KOPT-K1 (cell line): ENCODE data around the gene ABHD5.
"Not testable (repeated sequence)": the region's sequence is repeated elsewhere in the genome, so short reads cannot be mapped to it uniquely, and the experiment has no call there.

Source experiments
- H3K27ac ChIP-seq: fragments of 200-600 bp; sonication (generic); 2 replicates; pipeline ENCODE4 v1.5.1; 2016; ENCODE audit warnings: antibody characterized with exemption, mild to moderate bottlenecking, low read depth, low read length; ENCODE audit not compliant: poor library complexity, severe bottlenecking
- H3K36me3 ChIP-seq: fragments of 200-600 bp; sonication (generic); 2 replicates; pipeline ENCODE4 v1.5.1; 2017; ENCODE audit warnings: antibody characterized with exemption, mild to moderate bottlenecking, low read length, moderate library complexity; ENCODE audit not compliant: insufficient read depth
- H3K9me3 ChIP-seq: fragments of 200-600 bp; sonication (generic); 2 replicates; pipeline ENCODE4 v1.5.1; 2017; ENCODE audit warnings: antibody characterized with exemption, low read length, mild to moderate bottlenecking; ENCODE audit not compliant: insufficient read depth, poor library complexity, severe bottlenecking

The ABHD5 gene

GRCh38 chr3:43675593-43675992 is 15.1 kb upstream of the ABHD5 start:
- Histone ChIP-seq H3K27ac (no peak overlapping the region), H3K36me3 (no peaks in the 10 kb centered on the region), H3K9me3 (no peaks in the 10 kb centered on the region)

- Histone ChIP-seq H3K9me3 (no peaks in the 10 kb centered on the region), H3K36me3 (no peaks in the 10 kb centered on the region), H3K27ac (no peak overlapping the region)
Observed at GRCh38 chr3:43676441-43676840, 14.3 kb upstream of the ABHD5 start.

DNA sequence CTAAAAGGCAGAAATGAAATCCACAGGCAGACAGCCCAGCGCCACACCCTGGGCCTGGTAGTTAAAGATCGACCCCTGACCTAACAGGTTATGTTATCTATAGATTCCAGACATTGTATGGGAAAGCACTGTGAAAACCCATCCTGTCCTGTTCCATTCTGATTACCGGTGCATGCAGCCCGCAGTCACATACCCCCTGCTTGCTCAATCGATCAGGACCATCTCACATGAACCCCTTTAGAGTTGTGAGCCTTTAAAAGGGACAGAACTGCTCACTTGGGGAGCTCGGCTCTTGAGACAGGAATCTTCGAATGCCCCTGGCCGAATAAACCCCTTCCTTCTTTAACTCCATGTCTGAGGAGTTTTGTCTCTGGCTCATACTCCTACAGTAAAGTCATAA is 12.4 kb upstream of the ABHD5 start:
- not testable (repeated sequence) for H3K36me3 ChIP-seq, H3K9me3 ChIP-seq, H3K27ac ChIP-seq

DNA sequence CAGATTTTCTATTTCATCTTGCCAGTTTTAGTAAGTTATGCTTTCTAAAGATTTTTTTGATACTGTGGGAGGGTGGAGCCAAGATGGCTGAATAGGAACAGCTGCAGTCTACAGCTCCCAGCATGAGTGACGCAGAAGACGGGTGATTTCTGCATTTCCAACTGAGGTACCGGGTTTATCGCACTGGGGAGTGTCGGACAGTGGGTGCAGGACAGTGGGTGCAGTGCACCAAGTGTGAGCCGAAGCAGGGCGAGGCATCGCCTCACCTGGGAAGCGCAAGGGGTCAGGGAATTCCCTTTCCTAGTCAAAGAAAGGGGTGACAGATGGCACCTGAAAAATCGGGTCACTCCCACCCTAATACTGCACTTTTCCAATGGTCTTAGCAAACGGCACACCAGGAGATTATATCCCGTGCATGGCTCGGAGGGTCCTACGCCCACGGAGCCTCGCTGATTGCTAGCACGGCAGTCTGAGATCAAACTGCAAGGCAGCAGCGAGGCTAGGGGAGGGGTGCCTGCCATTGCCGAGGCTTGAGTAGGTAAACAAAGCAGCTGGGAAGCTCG is 11.8 kb upstream of the ABHD5 start:
- H3K36me3 ChIP-seq, H3K27ac ChIP-seq, H3K9me3 ChIP-seq: not testable (repeated sequence)

GRCh38 chr3:43680857-43681256 is 9.9 kb upstream of the ABHD5 start:
- H3K9me3 ChIP-seq, H3K27ac ChIP-seq, H3K36me3 ChIP-seq: not testable (repeated sequence)

DNA sequence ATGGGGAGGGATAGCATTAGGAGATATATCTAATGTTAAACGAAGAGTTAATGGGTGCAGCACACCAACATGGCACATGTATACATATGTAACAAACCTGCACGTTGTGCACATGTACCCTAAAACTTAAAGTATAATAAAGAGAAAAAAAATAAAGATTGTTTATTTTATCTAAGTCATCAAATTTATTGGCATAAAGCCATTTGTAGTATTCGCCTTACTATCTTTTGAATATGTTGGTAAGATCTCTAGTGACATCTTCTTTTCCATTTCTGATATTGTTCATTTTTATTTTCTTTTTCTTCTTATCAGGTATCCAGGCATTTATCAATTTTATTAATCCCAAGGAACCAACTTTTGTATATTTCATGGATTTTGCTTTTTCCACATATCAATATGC is 5.8 kb upstream of the ABHD5 start:
- Histone ChIP-seq H3K27ac (no peak overlapping the region), H3K36me3 (no peaks in the 10 kb centered on the region), H3K9me3 (no peaks in the 10 kb centered on the region)

GRCh38 chr3:43685921-43686320 is 4.8 kb upstream of the ABHD5 start:
- H3K36me3 ChIP-seq: no peaks in the 10 kb centered on the region
- H3K9me3 ChIP-seq: no peaks in the 10 kb centered on the region
- H3K27ac ChIP-seq: no peak overlapping the region

DNA sequence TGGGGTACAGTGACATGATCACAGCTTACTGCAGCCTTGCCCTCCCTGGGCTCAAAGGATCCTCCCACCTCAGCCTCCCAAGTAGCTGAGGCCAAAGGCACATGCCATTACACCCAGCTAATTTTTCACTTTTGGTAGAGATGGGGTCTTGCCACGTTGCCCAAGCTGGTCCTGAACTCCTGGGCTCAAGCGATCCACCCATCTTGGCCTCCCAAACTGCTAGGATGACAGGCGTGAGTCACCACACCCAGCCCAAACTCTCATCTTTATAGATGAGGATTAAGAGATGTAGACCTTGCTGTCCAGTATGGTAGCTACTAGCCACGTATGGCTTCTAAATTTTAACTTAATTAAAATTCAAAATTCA is 4.4 kb upstream of the ABHD5 start:
- no peaks in the 10 kb centered on the region for H3K36me3 ChIP-seq
- no peak overlapping the region for H3K27ac ChIP-seq
- H3K9me3 ChIP-seq: no peaks in the 10 kb centered on the region

DNA sequence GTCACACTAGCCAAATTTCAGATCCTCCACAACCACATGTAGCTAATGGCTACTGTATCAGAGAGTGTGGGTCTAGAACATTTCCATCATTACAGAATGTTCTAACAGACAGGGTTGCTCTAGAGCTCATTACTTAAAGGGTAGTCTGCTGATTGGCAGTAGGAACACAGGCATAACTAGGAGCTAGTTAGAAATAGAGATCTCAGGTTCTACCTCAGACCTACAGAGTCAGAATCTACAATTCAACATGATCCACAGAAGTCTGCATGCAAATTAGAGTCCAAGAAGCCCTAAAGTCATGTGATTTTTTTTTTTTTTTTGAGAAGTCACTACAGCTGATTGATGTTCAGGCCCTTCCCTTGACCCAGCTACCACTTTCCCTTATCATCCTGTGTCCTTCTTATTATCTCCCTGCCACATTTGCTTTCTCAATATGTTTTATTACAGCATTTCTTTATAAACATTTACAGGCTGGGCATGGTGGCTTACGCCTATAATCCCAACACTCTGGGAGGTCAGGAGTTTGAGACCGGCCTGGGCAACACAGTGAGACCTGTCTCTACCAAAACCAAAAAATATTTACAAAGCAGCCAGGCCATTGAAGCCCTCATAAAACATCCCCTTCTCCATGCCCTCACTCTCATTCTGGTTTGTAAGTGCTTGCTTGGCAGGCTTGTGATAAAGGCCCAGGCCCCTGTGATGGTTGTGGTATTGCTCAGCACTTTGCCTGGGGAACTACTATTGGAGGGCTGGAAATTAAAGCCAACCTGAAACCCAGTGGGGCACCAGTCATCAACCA is 3.8 kb upstream of the ABHD5 start:
- Histone ChIP-seq H3K27ac (no peak overlapping the region), H3K9me3 (no peaks in the 10 kb centered on the region), H3K36me3 (no peaks in the 10 kb centered on the region)

GRCh38 chr3:43687499-43687811 is 3.3 kb upstream of the ABHD5 start:
- no peaks in the 10 kb centered on the region for H3K9me3 ChIP-seq
- no peaks in the 10 kb centered on the region for H3K36me3 ChIP-seq
- no peak overlapping the region for H3K27ac ChIP-seq

DNA sequence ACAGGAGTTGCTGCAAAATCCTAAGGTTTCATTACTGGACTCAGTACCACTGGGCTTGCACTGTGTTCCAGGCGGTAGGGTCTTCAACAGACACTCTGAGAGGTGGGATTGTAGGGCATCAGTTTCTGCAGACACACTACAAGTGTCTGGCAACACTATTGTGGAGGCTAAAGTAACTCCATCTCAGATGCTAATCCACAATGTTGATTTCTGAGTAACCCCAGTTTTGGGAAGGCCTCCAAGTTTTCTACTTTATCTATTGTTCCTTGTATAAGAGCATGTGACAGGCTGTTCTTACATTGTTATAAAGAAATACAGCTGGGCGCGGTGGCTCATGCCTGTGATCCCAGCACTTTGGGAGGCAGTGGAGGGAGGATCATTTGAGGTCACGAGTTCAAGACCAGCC is 2.5 kb upstream of the ABHD5 start:
- no peaks in the 10 kb centered on the region for H3K36me3 ChIP-seq
- H3K9me3 ChIP-seq: no peaks in the 10 kb centered on the region
- H3K27ac ChIP-seq: no peak overlapping the region

DNA sequence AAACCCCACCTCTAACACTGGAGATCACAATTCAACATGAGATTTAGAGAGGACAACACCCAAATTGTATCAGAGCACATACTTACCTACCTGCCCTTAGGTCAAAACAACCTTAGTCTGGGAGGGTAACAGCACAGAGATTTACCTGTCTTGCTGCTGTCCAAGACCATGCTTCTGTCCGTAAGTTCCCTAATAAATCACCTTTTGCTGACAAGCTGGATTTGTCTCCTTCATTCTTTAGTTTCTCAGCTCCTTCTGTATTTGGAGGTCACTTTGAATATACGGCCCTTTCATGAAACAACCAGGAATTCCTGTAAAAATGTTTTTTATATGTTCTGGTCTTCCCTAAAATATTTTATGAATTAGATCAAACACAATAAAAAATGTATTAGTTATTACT is 1.6 kb upstream of the ABHD5 start:
- H3K9me3 ChIP-seq: no peaks in the 10 kb centered on the region
- no peaks in the 10 kb centered on the region for H3K36me3 ChIP-seq
- H3K27ac ChIP-seq: no peak overlapping the region

GRCh38 chr3:43689766-43690399 is 855 bp upstream of the ABHD5 start:
- Histone ChIP-seq H3K9me3 (no peaks in the 10 kb centered on the region), H3K27ac (no peak overlapping the region), H3K36me3 (no peaks in the 10 kb centered on the region)

GRCh38 chr3:43691120-43691995 is 620 bp downstream of the ABHD5 start:
- Histone ChIP-seq H3K27ac (peak overlapping the region; percentile 63), H3K36me3 (no peaks in the 10 kb centered on the region), H3K9me3 (no peaks in the 10 kb centered on the region)

- Histone ChIP-seq H3K27ac (no peak overlapping the region), H3K36me3 (no peaks in the 10 kb centered on the region), H3K9me3 (no peaks in the 10 kb centered on the region)
Observed at GRCh38 chr3:43692085-43692855, 1.5 kb downstream of the ABHD5 start.
